OCI-LY3 (cell line): ENCODE results near the gene SMIM14.

Experiments
- CTCF ChIP-seq: fragments of 200-600, 300-600 bp; sonication (generic); IDR thresholded peaks from 2 replicates; pipeline ENCODE4 v1.5.1; 2014; ENCODE audit warnings: antibody characterized with exemption, low read length, low read depth
- EZH2phosphoT487 ChIP-seq: fragments of 200-600 bp; shearing (Covaris generic); IDR thresholded peaks from 2 replicates; pipeline ENCODE4 v1.6.1; 2018; ENCODE audit warnings: antibody characterized with exemption, mixed run types, low read depth

- TF ChIP-seq CTCF: no peak
- no peak for TF ChIP-seq EZH2phosphoT487
Measured at GRCh38 chr4:39539089-39539611, 99.5 kb downstream of the SMIM14 start.
